Aorta (tissue), 5 donors: ENCODE data around the gene CHD5. TPM values are rescaled to one million over a fixed set of nuclear protein-coding genes. Genes with fewer than 3 reads are reported as not detected.

Source experiments
- ATAC-seq: fragments of 200-7000 bp; cut with Tn5 transposase; one replicate; pipeline ENCODE4 v1.9.1; 2022; ENCODE audit warnings: moderate library complexity; ENCODE audit not compliant: low FRiP score
- DNase-seq, 2 donors: peaks; one replicate each; pipeline ENCODE4 v3.0.0-alpha.2; 2020
- H3K27ac ChIP-seq, 2 donors: one replicate each; pipeline ENCODE4 v1.5.1; 2013; ENCODE audit warnings: low read length in 2 of 2, mild to moderate bottlenecking in 2 of 2, moderate library complexity in 2 of 2, control low read depth in 1 of 2, inconsistent platforms in 1 of 2, low read depth in 1 of 2
- H3K27me3 ChIP-seq, 2 donors: one replicate each; pipeline ENCODE4 v1.6.1; 2013; ENCODE audit warnings: control low read depth in 1 of 2, low read length in 1 of 2, mild to moderate bottlenecking in 1 of 2, moderate library complexity in 1 of 2; ENCODE audit not compliant: insufficient read depth in 2 of 2, control insufficient read depth in 1 of 2
- H3K36me3 ChIP-seq, 2 donors: one replicate each; pipeline ENCODE4 v1.6.1; 2013; ENCODE audit warnings: control low read depth in 1 of 2, low read length in 1 of 2, mild to moderate bottlenecking in 1 of 2; ENCODE audit not compliant: insufficient read depth in 2 of 2, control insufficient read depth in 1 of 2
- H3K4me1 ChIP-seq, 2 donors: one replicate each; pipeline ENCODE4 v1.6.1; 2013; ENCODE audit warnings: low read length in 2 of 2, control low read depth in 1 of 2, mild to moderate bottlenecking in 1 of 2, moderate library complexity in 1 of 2; ENCODE audit not compliant: insufficient read depth in 2 of 2, control insufficient read depth in 1 of 2
- H3K4me3 ChIP-seq, 2 donors: one replicate each; pipeline ENCODE4 v1.5.1; 2013; ENCODE audit warnings: low read length in 2 of 2, control low read depth in 1 of 2, mild to moderate bottlenecking in 1 of 2
- H3K9me3 ChIP-seq: one replicate; pipeline ENCODE4 v1.6.1; 2013; ENCODE audit warnings: mild to moderate bottlenecking, low read length; ENCODE audit not compliant: control insufficient read depth
- WGBS, 2 donors: extraction: QIAGEN DNeasy Blood & Tissue Kit; methylation state at CpG; one replicate each; pipeline ENCODE4 v1.1.7; 2013; 5-methylcytosine and 5-hydroxymethylcytosine counted together
- intact Hi-C, 2 donors: fragments of 100-400 bp; cut with DNase I; formaldehyde crosslinking; loops; one replicate each; pipeline versions ENCODE4 v1.14.2 to v1.15.0; 2022
- polyA plus RNA-seq, 2 donors: library from polyadenylated mRNA; stranded (reverse); fragments of 200-250 nt; gene quantifications; one replicate each; pipeline ENCODE4 v1.2.3, GENCODE V29; 2013
- total RNA-seq, 2 donors: library from RNA; stranded (reverse); fragmentation: NEBNext Ultra II Directional; extraction: Animal tissue kit (Norgen Biotek cat#: 25700); gene quantifications; one replicate each; pipeline ENCODE4 v1.2.1, GENCODE V29; 2021
- donor health status: healthy with polysubstance abuse.
- donor health status: Bipolar disorder and iron deficiency.
- donor health status: DM: no; HTN: no; CAD: no.
- donor health status: DM: no; HTN: no; CAD: no.
- donor health status: DM: yes; HTN: yes; CAD: no.

The CHD5 gene
- total and polyA plus RNA-seq, 4 donors = 0.24 to 2.5 (median 0.32) TPM

DNA sequence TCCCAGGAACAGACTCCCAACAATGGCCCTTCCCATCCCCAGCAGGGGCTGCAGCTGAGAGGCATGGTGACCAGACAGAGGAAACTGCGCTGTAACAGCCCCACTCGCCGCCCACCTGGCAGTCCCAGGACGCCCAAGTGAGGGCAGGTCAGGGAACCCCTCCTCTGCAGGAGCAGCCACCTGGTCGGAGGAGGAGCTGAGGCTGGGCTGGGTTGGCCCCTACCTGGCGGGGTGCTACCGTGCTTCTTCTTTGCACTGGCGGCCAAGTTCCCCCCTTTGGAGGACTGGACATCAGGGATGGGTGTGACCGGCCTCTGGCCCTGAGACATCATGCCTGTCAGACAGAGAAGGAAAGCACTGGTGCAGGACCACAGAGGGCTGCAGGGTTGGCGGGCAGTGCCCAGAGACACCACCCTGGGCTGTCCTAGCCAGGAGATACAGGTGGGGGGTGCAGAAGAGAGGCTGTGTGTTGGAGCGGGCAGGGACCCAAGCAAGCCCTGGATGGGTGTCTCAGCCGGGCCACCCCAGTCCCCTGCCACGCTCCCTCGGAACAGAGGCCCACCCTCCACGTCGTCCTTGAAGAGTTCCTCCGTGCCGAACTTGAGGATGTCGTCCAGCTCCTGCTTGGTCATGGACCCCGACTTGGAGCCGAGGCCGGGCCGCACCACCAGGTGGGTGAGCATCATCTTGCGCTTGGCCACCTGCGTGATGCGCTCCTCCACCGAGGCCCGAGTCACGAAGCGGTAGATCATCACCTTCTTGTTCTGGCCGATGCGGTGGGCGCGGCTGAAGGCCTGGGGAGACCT lies 51.6 kb downstream of the CHD5 start:
- DNase-seq (peak; percentile 48 to 72), ATAC-seq (no peak)
- intact Hi-C loops = no loop called here
- H3K9me3 ChIP-seq = no peaks in the 10 kb centered on the region
- no peak overlapping the region for H3K27ac ChIP-seq
- H3K4me1 ChIP-seq = no peaks in the 10 kb centered on the region
- no peaks in the 10 kb centered on the region for H3K27me3 ChIP-seq
- WGBS, 2 donors = 93 to 94% methylated on average over 32 to 34 of the region's 34 CpGs
- no peaks in the 10 kb centered on the region for H3K36me3 ChIP-seq
- no peak overlapping the region for H3K4me3 ChIP-seq

DNA sequence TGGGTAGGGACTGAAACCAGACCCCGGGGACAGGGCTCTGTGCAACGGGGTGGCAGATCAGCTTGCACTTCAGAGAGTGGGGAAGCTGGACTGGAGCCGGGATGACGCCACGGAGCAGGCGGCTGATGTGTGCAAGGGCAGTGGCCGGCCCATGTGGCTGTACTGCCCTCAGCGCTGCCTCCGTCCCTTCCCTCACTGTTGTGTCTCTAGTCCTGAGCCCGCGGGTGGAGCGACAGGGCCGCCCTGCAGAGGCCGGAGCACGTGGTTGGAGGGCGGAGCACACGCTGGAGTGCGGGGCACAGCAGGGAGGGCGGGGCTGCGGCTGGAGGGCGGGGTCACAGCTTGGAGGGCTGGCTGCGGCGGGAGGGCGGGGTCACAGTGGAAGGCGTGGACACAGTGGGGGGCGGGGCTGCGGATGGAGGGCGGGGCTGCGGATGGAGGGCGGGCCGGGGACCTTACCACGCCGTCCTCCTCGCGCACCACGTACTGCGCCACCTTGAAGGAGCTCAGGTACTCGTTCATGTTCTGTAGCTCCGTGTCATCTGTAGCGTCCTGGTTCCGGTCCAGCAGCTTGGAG lies 52.4 kb downstream of the CHD5 start:
- ATAC-seq (peak; percentile 78), DNase-seq (peak; percentile 83 to 91)
- Histone ChIP-seq H3K4me1 (no peaks in the 10 kb centered on the region), H3K36me3 (no peaks in the 10 kb centered on the region), H3K27ac (no peak overlapping the region), H3K27me3 (no peaks in the 10 kb centered on the region), H3K9me3 (no peaks in the 10 kb centered on the region), H3K4me3 (no peak overlapping the region)
- intact Hi-C loops = no loop called here
- WGBS, 2 donors = 14 to 16% methylated on average over 35 to 41 of the region's 41 CpGs

DNA sequence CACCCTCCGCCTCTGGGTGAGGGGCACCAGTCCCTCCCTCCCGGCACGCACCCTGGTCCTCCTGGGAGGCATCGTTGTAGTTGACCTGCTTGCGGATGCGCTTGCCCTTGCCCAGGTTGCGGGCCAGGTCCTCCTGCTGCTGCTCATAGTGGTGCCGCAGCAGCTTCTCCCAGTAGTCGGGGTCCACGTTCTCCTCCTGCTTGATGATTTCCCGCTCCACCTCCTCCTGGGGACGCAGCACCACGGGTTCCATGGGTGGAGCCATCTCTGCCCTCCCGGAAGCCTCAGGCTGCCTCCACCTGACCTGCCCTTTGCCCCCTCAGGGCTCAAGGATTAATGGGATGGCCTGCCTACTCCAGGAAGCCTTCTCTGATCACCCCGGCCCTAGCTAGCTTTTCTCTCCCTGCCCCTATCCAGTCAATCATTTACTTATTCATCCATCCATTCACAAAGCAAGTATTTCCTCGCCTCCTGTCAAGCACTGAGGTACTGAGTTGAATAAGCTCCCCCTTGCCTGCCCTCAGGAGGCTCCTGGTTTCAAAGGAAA lies 53.5 kb downstream of the CHD5 start:
- Histone ChIP-seq H3K9me3 (no peaks in the 10 kb centered on the region), H3K4me1 (no peaks in the 10 kb centered on the region), H3K36me3 (no peaks in the 10 kb centered on the region), H3K4me3 (no peak overlapping the region), H3K27ac (no peak overlapping the region), H3K27me3 (no peaks in the 10 kb centered on the region)
- intact Hi-C loops = no loop called here
- no peak for ATAC-seq
- DNase-seq = peak; percentile 24 to 70
- WGBS, 2 donors = 87 to 94% methylated on average over 16 of the region's 16 CpGs

DNA sequence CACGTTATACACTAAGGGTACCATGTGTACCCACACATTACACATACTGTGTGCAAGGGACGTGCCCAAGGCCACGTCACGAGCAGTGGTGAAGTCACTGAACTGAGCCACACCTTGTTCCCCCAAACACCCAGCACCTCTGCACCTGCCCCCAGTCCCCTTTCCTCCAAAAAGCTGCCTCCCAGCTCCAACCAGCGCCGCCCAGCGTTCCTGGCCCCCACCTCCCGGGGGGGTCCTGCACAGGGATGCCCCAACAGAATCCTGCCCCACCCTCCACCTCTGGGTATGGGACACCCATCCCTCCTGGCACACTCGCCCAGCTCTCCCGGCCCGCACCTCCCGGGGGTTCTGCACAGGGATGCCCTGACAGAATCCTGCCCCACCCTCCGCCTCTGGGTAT lies 54.1 kb downstream of the CHD5 start:
- no peaks in the 10 kb centered on the region for H3K36me3 ChIP-seq
- no peaks in the 10 kb centered on the region for H3K27me3 ChIP-seq
- no peak overlapping the region for H3K4me3 ChIP-seq
- intact Hi-C loops = no loop called here
- DNase-seq (peak; percentile 40 to 64), ATAC-seq (no peak)
- H3K4me1 ChIP-seq = no peaks in the 10 kb centered on the region
- H3K9me3 ChIP-seq = no peaks in the 10 kb centered on the region
- 84 to 85% methylated on average over 13 of the region's 13 CpGs for WGBS, 2 donors
- H3K27ac ChIP-seq = no peak overlapping the region

DNA sequence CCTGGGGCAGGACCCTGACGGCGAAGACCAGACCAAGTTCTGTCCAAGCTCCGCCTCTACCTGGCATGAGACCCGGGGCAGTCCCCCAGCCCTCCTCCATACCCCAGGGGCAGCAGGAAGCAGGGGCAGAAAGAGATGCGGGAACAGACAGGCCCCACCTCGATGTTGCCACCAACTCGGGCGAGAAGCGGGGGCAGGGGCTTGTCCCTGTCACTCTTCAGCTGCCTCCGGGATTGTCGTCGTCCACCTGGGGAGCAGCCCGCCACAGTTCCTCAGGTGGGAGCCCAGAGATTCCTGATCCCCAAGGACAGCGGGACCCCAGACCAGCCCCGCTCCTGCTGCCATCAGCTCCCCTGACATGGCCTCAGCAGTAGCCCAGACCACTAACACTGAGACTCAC lies 54.8 kb downstream of the CHD5 start:
- H3K9me3 ChIP-seq = no peaks in the 10 kb centered on the region
- H3K4me3 ChIP-seq = no peak overlapping the region
- no peaks in the 10 kb centered on the region for H3K27me3 ChIP-seq
- DNase-seq = peak; percentile 29 to 65
- H3K27ac ChIP-seq = no peak overlapping the region
- intact Hi-C loops = no loop called here
- ATAC-seq = no peak
- H3K36me3 ChIP-seq = no peaks in the 10 kb centered on the region
- no peaks in the 10 kb centered on the region for H3K4me1 ChIP-seq
- 78 to 80% methylated on average over 13 to 15 of the region's 15 CpGs for WGBS, 2 donors

DNA sequence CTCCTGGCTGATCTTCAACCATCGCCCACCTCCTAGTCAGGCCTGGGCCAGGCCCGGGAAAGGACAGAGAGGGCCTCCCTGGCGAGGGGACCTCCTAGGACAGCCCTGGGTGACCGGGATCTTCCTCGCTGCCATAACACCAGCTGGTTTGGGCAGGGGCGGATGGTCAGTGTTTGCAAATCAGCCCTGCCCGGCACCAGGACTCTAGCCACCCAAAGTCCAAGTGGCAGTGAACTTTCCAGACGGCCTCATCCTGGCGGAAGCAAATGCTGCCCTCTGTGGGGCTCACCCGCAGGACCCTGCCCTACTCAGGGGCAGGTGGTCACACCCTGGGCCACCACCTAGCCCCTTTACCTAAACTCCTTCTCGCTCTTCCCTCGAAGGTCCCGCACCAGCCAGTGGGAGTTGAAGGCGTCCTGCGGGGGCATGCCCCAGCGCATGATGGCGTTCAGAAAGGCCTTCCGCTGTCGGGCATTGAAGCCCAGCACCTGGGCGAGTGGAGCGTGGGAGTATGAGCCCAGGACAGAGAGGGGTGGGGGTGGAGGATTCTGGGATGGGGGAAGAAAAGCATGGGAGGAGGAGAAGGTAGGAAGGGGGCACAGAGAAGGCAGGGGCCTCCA lies 55.3 kb downstream of the CHD5 start:
- ATAC-seq (no peak), DNase-seq (peak; percentile 26 to 66)
- Histone ChIP-seq H3K4me3 (no peak overlapping the region), H3K36me3 (no peaks in the 10 kb centered on the region), H3K27me3 (no peaks in the 10 kb centered on the region), H3K4me1 (no peaks in the 10 kb centered on the region), H3K9me3 (no peaks in the 10 kb centered on the region), H3K27ac (no peak overlapping the region)
- intact Hi-C loops = no loop called here
- 93 to 94% methylated on average over 21 of the region's 21 CpGs for WGBS, 2 donors

DNA sequence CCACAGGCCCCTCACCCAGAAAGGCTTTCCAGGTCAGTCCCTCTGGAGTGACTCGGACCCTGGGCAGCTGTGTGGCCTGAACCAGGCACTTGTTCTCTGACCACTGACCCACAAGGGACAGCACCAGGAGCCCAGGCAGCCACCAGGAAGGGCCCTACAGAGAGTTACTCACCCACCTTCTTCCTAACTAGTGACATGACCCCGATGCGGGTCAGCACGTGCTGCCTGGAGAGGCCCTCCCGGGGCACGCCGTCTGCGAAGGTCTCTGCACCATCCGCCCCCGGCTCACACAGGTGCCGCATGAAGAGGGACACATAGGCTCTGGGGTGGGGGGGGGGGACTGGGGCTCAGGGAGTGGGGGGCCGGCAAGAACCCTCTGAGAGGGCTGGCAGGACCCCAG lies 55.8 kb downstream of the CHD5 start:
- no peaks in the 10 kb centered on the region for H3K9me3 ChIP-seq
- H3K36me3 ChIP-seq = no peaks in the 10 kb centered on the region
- H3K4me1 ChIP-seq = no peaks in the 10 kb centered on the region
- 89% methylated on average over 8 to 12 of the region's 12 CpGs for WGBS, 2 donors
- no peaks in the 10 kb centered on the region for H3K27me3 ChIP-seq
- intact Hi-C loops = no loop called here
- DNase-seq = peak; percentile 42 to 49
- H3K27ac ChIP-seq = no peak overlapping the region
- no peak for ATAC-seq
- no peak overlapping the region for H3K4me3 ChIP-seq

DNA sequence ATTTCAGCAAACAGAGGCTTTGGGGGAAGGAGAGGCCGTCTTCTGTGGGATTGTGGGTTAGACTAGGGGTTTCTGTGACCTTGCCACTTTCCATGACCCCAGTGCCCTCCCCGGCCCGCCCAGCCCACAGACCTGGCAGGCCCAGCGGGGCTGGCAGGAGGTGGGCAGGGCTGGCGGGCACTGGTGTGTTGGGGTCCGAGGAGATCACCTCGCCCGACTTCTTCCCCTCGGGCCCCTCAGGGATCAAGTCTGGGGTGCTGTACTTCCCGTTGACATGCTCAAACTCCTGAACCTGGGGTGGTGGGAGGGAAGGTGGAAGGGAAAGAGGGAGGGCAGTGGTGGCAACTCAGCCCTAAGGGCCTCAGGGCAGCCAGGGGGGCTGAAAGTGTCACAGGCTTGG lies 56.3 kb downstream of the CHD5 start:
- H3K9me3 ChIP-seq = no peaks in the 10 kb centered on the region
- H3K36me3 ChIP-seq = no peaks in the 10 kb centered on the region
- no peaks in the 10 kb centered on the region for H3K27me3 ChIP-seq
- DNase-seq (peak; percentile 31 to 53), ATAC-seq (no peak)
- H3K27ac ChIP-seq = no peak overlapping the region
- no peak overlapping the region for H3K4me3 ChIP-seq
- intact Hi-C loops = no loop called here
- WGBS, 2 donors = 87% methylated on average over 10 of the region's 10 CpGs
- no peaks in the 10 kb centered on the region for H3K4me1 ChIP-seq
